ENCODE measurements around the gene ZP3.
"Not testable (repeated sequence)": the region's sequence is repeated elsewhere in the genome, so short reads cannot be mapped to it uniquely, and the experiment has no call there.

- TF ChIP-seq, protein P1, sequence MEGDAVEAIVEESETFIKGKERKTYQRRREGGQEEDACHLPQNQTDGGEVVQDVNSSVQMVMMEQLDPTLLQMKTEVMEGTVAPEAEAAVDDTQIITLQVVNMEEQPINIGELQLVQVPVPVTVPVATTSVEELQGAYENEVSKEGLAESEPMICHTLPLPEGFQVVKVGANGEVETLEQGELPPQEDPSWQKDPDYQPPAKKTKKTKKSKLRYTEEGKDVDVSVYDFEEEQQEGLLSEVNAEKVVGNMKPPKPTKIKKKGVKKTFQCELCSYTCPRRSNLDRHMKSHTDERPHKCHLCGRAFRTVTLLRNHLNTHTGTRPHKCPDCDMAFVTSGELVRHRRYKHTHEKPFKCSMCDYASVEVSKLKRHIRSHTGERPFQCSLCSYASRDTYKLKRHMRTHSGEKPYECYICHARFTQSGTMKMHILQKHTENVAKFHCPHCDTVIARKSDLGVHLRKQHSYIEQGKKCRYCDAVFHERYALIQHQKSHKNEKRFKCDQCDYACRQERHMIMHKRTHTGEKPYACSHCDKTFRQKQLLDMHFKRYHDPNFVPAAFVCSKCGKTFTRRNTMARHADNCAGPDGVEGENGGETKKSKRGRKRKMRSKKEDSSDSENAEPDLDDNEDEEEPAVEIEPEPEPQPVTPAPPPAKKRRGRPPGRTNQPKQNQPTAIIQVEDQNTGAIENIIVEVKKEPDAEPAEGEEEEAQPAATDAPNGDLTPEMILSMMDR (IDR thresholded peaks at IDR 0.05) = not testable (repeated sequence)
- TF ChIP-seq ZFX (IDR thresholded peaks at IDR 0.05; ENCODE audit: borderline replicate concordance) = not testable (repeated sequence)
Measured at GRCh38 chr7:76443846-76444245, 19.1 kb downstream of the ZP3 start.
